Fibroblast of lung (primary cell): ENCODE results near the gene DOC2B.
A peak's percentile ranks its signal among the peaks of the same experiment; 100 is the strongest.

Experiments
- EZH2 ChIP-seq: IDR thresholded peaks from 2 replicates; pipeline ENCODE4 v1.5.1; 2012; ENCODE audit warnings: low read length, control low read depth, mild to moderate bottlenecking; ENCODE audit errors: missing control alignments
- TF ChIP-seq, protein P1 (sequence below), 2 donors: IDR thresholded peaks in 1 of 2; conservative IDR thresholded peaks in 1 of 2; 1 replicate in 1 of 2; 2 replicates in 1 of 2; pipeline ENCODE4 v1.5.1; 2011 to 2012; ENCODE audit warnings: low read length in 2 of 2, control low read depth in 1 of 2, inconsistent platforms in 1 of 2, low read depth in 1 of 2, mild to moderate bottlenecking in 1 of 2

GRCh38 chr17:179781-180380 lies 1.6 kb downstream of the DOC2B start:
- peak; percentile 60 for TF ChIP-seq EZH2
- TF ChIP-seq, protein P1, sequence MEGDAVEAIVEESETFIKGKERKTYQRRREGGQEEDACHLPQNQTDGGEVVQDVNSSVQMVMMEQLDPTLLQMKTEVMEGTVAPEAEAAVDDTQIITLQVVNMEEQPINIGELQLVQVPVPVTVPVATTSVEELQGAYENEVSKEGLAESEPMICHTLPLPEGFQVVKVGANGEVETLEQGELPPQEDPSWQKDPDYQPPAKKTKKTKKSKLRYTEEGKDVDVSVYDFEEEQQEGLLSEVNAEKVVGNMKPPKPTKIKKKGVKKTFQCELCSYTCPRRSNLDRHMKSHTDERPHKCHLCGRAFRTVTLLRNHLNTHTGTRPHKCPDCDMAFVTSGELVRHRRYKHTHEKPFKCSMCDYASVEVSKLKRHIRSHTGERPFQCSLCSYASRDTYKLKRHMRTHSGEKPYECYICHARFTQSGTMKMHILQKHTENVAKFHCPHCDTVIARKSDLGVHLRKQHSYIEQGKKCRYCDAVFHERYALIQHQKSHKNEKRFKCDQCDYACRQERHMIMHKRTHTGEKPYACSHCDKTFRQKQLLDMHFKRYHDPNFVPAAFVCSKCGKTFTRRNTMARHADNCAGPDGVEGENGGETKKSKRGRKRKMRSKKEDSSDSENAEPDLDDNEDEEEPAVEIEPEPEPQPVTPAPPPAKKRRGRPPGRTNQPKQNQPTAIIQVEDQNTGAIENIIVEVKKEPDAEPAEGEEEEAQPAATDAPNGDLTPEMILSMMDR (conservative IDR thresholded peaks at IDR 0.05 in 1 of 2, IDR thresholded peaks at IDR 0.05 in 1 of 2; ENCODE audit: low read depth in 1 of 2, low read length in 2 of 2): no peak
